Measurements from ENCODE around the gene PIK3C2A.

DNA sequence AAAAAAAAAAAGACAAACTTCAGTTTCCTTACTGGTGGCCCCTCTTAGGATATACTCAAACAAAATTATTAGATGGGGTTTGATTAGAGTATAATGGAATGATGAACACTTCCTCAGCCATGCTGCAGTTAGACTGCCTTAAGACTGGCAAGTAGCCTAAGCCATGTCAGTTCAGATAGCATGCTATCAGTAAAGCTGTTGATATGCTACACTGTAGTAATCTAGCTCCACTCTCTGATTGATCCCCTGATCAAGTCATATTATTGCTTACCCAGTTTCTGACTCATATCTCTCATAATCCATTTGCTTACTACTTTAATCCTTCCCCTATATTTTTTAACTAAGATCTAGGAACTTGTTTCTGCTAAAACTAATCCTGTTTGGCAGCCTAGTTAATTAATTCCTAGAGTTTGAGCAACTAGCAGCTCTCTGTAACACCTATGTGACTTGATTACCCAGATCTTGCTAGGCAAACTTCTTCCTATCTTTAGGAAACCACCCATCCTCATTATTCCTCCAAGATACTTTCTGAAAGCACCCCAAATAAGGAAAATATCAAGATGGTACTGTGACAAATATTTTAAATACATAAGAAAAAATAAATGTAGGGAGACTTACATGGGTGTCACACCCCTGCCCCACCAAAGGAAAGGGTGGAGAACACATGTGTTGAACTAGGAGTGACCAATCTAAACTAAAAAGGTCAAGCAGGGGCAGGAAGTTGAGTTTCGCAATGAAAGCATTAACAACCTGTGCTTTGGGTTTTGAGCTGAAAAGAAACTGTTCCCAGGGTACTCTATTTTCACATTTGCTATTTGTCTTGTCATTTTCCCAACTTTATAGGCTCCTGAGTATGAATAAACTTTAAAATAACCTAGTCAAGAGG lies 43.2 kb downstream of the PIK3C2A start:
- TF ChIP-seq, protein P1, sequence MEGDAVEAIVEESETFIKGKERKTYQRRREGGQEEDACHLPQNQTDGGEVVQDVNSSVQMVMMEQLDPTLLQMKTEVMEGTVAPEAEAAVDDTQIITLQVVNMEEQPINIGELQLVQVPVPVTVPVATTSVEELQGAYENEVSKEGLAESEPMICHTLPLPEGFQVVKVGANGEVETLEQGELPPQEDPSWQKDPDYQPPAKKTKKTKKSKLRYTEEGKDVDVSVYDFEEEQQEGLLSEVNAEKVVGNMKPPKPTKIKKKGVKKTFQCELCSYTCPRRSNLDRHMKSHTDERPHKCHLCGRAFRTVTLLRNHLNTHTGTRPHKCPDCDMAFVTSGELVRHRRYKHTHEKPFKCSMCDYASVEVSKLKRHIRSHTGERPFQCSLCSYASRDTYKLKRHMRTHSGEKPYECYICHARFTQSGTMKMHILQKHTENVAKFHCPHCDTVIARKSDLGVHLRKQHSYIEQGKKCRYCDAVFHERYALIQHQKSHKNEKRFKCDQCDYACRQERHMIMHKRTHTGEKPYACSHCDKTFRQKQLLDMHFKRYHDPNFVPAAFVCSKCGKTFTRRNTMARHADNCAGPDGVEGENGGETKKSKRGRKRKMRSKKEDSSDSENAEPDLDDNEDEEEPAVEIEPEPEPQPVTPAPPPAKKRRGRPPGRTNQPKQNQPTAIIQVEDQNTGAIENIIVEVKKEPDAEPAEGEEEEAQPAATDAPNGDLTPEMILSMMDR (IDR thresholded peaks at IDR 0.05; ENCODE audit: low read depth, low read length, poor library complexity, severe bottlenecking) = no peak
- TF ChIP-seq EZH2phosphoT487 (IDR thresholded peaks at IDR 0.05; ENCODE audit: borderline replicate concordance, low read length) = no peak

Data from DOHH2 (cell line).